Measurements from ENCODE around the gene EVL.
"Not testable (repeated sequence)": the region's sequence is repeated elsewhere in the genome, so short reads cannot be mapped to it uniquely, and the experiment has no call there.

Gene EVL

DNA sequence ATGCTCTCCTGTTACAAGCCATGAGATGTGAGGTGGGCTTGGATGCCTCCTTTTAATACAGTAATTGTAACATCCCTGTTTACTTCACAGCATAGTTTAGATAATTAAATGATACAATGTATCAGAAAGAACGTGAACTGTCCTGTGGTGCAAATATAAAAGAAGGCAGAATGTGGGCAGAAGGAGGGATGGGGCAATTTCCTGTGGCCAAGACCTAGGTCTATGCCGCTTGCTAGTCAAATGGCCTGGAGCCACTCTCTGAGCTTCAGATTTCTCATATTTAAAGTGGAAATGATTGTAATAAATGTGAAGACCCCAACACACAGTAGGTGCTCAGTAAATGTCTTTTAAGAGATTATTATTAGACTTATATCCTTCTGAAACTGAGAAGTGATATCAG lies 24.0 kb upstream of the EVL start:
- DNase-seq = no peak

DNA sequence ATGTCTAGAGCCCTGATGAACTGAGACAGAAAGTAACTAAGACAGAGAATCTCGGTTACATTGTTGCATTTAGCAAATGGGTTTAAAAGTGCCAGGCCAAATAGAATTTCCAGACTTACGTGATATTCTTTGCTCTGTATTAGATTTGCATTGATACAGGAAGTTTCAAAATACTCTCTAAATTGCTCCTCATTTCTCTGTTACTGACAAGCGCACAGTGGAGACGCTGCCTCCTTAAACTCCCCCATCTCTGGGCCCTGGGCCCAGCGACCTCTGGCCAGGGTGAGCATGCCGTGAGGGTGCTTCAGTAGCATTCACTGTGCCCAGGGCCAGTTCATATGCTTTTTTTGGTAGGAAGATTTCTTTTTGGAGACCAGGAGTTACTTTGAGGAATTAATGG lies 22.9 kb upstream of the EVL start:
- DNase-seq = no peak

DNA sequence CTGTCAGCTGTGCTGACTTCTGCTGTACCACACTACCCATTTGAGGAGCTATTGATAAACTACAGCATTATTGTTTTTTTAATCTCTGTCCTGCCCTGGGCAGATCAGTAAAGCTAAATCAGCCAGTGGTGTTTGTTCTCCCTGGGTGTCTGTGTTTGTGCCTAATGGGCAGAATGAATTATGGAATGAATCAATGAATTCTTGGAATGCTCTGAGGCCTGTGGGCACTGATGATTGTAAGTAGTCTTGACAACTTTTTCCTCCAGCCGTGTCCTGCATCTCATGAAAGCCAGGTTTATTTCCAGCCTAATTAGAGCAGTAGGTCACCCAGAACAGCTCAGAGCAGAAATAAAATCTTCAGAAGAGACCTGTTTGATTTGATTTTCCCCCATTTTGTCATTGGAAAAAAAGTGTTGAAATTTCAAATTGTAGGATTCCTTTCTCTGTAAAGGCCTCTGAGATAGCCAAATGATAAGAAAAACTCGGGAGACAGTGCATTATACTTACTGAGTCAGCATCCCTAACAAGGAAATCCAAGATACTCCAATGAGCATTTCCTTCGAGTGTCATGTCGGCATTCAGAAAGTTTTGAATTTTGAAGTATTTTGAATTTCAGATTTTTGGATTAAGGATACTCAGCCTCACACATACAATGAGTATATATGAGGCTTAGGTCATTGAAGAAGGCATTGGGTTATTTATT lies 19.4 kb upstream of the EVL start:
- no peak for DNase-seq

DNA sequence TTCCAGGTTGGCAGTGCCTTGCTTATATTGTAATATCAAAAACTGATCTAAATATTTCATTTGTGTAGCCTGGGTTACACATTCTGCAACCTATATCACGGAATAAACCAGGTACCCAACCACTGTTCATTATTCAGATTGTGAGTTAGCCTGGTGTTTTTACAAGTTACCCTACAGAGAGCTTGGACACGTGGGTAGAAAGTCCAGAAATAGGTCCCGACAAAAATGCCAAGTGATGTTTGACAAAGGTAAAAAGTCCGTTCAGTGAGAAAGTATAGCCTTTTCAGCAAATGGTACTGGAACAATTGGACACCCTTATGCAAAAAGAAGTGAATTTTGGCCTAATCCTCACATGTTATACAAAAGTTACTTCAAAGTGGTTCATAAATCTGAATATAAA lies 17.6 kb upstream of the EVL start:
- no peak for DNase-seq

DNA sequence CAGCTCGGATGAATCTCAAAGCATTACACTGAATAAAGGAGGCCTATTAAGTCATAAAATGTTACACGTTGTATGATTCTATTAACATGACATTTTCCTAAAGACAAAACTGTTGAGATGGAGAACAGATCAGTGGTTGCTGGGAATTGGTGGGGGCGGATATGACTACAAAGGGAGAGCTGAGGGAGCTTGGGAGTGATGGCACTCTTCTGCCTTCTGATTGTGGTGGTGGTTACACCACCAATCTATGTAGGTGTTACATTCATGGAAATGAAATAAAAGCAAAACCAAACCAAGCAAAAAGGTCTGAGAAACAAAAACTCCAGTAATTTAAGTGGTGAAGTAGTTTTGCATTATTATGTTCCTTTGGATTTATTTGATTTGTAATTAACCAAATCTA lies 16.4 kb upstream of the EVL start:
- no peak for DNase-seq

DNA sequence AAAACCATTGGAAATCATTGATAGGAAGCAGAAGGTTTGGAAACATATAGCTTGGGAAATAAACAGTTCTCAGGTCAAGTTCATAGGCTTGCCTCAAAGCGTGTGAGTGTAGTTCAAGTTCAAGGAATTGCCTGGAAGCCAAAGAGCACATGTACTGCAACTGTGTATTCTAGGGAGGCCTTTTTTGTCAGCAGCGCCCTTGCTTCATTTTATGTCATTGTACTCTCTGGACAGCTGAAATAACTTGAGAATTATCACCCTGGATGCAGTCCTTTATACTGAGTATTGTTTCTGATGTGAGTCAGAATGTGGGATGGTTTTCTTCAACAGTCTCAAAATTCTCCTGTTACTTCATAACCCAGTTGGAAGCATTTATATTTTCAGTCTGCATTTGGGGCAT lies 16.0 kb upstream of the EVL start:
- DNase-seq = no peak

DNA sequence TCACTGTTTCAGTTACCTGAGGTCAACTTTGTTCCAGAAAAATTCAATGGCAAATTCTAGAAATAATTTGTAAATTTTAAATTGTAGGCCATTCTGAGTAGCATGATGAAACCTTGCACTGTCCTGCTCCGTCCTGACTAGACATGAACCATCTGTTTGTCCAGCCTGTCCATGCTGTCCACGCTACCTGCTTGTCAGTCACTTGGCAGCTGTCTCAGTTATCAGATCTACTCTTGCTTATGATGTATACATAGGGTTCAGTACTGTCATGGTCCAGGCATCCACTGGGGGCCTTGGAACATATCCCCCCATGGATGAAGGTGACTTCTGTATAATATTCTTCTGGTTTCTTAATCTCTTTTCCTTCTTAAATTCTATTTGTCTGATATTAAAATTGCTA lies 14.1 kb upstream of the EVL start:
- no peak for DNase-seq

DNA sequence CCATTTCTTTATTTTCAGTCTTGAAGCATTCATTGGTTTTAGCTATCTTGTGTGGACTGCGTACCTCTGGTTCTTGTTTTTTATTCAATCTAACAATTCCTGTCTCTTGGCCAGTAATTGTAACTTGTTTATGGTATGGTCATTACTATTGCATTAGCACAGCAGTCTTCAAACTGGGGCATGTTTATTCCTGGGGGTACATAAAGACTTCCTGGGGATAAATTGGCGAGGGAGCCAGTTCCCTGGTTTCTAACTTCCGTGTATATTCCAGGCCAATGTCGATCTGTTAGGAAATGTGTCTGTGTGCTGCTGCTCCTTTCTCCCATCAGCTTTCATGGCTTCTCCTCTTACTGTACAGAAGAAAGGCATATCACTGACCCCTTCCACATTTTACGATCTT lies 13.7 kb upstream of the EVL start:
- DNase-seq = no peak

DNA sequence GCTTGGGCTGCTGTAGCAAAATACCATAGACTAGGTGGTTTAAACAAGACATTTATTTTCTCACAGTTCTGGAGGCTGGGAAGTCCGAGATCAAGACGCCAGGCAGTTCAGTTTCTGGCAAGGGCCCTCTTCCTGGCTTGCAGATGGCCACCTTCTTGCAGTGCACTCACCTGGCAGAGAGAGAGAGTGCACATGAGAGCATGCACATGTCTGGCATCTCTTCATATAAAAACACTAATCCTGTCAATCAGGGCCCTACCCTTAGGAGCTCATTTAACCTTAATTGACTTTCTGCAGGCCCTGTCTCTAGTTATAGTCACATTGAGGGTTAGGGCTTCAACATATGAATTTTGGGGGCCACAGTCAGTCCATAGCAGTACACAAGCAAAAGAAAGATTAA lies 12.4 kb upstream of the EVL start:
- no peak for DNase-seq

DNA sequence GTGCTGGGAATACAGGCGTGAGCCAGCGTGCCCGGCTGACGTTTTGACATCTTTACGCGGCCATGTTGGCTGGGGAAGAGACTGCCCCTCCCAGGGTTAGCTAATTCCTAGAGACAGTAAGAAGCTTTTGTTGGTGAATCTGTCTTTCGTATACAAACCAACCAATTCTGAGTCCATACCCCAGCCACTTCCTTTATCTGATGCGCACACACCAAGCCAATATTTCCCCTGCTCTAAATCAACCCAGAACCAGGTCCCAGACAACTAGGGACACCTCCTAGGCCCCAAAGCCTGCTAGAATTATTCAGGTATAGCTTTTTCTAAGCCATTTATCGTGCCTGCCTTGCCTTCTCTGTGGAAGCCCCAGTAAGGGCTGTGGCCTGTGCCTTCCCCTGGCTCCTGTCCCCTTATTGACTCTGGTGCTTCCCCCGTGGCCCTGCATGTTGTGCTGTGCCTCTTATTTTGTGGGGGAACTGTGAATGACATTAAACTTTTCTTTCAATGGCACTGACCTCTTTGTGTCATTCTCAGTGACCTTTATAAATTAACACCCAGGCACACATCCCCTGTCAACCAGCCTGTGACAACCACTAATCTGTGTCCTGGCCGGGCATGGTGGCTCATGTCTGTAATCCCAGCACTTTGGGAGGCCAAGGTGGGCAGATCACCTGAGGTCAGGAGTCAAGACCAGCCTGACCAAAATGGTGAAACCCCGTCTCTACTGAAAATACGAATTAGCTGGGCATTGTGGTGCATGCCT lies 10.7 kb upstream of the EVL start:
- no peak for DNase-seq

DNA sequence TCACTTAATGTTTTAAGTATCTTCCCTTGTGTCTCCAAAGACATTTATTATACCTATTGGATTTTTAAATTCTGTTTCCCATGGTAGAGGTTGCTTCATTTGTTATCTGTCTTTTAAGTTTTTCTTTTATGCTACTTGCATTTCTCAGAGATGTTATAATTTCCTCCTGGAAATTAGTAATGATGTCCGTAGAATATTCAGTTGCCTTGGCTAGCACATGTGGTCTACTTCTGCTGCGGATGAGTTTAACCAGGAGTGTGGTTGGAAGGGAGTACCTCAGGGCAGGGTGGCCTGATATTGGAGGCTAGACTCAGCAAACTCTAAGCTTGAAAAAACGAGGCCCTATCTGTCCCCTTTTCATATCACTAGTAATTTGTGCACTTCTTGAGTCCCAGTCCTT lies 8.8 kb upstream of the EVL start:
- DNase-seq = no peak

DNA sequence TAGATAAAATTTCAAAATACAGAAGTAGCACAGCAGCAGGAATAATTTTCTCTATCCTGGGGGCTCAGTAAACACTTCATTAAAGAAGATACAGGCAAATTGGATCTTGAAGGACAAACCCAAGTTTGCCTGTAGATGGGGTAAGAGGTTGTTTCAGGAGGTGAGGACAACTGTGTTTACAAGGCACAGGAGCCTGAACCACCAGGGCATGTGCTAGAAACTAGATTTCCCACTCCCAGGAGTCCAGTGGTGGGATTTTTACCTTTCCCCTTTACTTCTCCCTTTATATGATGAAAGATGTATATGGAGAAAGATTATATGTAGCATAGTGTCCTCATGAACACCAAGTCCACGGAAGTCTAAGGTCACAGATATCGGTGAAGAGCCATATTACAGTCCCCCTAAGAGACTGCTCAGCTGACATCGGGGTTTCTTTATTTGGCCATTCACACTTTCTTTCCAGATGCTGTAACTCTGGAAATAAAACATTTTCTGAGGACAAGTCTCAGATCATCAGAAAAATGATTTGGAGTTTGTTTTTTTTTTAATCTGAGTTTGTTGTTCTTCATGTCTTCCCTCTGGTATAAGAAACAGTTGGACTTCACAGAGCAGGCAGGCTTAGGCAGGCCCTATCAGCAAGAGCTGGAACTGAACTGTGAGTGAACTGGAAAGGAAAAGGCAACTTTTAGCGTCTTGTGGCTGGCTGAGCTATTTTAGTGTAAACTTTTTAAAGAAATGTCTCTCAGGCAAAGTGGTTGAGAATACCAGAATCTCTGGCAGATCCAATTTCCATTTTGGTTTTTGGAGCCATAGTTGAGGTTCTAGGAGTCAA lies 8.0 kb upstream of the EVL start:
- DNase-seq = no peak

DNA sequence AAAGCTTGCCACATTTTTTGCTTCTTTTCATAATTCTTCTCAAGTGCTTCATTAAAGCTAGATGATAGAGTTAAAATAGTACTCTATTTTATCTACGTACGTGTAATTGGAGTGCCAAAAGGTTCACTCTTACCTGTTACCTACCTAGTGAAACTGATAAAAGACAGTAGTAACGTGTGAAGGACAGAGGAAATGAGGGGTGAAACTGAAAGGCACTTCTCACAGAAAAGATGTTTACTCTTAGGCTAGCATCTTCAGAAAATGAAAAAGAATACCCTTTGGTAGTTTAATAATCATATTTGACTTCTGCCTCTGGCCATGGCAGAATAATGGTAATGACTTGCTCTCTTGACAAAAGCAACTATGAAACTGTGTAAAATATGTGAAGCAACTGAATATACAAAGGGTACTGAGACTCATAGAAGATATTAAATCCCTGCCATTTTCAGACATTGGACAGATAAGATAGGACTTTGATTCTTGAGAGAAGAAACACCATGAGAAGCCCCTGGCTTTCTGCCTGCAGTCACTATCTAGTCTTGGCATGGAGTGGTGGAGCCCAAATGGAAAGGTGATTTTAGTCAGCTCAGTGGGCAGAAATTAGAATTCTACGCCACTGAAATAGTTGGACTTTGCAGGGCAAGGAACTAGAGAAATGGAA lies 6.3 kb upstream of the EVL start:
- no peak for DNase-seq

DNA sequence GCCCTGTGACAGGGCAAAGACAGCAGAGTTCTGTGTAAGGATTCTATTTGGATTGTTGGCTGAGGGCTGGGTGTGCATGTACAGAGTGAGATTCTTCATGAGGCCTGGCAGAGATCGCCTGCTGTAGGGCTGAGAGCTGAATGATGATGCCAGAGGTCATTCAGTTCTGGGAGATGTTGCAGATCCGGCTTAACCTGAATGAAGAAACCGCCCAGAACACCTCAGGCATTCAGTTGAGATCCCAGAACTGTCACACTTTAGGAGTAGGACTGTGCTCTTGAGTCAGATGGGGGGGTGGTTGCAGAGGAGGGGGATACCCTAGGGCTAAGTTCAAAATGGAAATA lies 5.8 kb upstream of the EVL start:
- DNase-seq = no peak

DNA sequence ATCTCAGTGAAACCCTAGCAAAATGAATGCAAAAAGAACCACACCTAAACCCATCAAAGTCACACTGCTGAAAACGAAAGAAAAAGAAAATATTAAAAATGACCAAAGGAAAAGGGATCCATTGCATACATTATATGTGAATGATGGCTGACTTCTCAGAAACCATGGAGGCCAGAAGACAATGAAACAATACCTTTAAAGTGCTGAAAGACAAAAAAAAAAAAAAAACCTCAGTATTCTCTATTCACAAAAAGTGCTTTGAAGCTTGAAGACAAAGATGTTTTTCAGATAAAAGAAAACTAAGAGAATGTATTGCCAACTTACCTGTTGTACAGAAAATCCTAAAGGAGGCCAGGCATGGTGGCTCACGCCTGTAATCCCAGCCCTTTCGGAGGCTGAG lies 4.5 kb upstream of the EVL start:
- no peak for DNase-seq

DNA sequence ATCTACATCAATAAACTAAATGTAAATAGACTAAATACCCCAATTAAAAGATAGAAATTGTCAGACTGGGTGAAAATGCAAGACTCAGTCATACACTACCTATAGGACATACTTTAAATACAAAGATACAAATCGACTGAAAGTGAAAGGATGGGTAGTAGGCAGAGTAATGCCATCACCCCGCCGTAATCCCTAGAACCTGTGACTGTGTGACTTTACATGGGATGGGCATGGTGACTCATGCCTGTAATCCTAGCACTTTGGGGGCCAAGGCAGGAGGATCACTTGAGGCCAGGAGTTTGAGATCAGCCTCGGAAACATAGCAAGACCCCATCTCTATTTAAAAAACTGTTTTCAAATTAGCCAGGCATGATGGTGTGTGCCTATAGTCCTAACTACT lies 2.6 kb upstream of the EVL start:
- DNase-seq = no peak

DNA sequence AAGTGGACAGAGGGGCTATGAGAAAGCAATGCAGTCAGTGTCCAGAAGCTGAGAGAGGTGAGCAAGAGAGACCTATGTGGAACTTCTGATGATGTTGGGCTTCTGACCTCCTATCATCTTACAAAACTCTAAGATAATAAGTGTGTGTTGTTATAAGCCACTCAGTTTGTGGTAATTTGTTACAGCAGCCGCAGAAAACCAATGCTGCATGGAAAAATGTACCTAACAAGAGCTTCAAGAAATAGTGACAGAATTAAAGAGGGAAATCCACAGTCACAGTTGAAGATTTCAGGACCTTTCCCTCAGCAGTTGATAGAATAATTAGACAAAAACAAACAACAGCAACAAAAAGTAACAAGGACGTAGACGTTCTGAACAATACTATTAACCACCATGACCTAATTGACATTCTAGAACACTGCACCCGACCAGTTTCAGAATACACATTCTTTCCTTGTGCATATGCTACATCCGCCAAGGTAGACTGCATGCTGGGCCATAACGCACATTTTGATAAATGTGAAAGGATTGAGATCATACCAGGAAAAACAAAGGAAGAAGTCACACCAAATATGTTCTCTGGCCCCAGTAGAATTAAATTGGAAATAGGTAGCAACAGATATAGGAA lies 1.8 kb upstream of the EVL start:
- DNase-seq = no peak

DNA sequence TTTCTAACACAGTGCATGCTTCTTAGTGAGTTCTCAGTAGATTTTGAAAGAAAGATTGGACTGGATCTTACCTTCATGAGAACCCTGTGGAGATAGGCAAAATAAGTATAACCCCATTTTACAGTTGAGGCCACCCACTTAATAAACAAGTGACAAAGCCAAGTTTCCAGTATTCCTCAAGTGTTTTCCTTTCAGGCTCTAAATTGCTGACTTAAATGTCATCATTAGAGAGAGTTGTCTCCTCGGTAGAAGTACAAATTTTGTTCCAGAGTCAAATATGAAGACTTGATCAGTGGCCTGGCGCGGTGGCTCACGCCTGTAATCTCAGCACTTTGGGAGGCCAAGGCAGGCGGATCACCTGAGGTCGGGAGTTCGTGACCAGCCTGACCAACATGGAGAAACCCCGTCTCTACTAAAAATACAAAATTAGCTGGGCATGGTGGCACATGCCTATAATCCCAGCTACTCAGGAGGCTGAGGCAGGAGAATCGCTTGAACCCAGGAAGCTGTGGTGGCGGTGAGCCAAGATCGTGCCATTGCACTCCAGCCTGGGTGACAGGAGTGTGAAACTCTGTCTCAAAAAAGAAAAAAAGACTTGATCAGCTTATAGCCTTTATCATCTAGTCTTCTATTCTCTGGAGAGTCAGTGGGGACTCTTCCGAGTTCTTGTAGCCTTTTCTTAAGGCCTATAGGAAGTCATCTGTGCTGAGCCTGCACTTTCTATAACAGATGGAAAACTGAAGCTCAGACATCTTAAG lies 708 bp upstream of the EVL start:
- DNase-seq = not testable (repeated sequence)

DNA sequence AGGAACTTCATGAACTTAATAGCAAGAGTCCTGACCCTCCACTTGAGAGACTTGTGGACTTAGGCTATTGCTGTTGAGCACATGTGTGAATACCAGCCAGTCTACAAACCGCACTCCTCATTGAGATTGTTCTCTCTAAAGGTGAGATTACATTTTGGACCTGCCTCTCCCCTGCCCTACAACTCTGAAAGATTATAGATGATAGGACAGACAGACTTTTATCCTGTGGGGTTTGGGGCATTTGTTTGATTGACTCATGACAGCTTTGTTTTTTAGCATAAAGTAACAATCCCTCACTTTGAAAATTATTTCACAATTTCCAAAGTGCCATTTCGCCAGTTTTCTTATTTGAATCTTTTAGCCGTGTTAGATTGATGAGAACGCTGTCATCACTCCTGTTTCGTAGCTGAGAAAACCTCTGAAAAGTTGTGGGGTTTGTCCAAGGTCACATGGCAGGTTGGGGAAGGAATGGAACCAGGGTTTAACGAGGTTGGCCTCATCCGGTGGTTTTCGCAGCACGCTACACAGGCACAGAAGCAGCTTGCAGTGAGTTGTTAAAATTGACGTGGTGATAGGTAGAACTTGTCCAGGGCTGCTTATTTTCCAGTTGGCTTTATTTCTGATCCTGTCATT lies 836 bp downstream of the EVL start:
- no peak for DNase-seq

DNA sequence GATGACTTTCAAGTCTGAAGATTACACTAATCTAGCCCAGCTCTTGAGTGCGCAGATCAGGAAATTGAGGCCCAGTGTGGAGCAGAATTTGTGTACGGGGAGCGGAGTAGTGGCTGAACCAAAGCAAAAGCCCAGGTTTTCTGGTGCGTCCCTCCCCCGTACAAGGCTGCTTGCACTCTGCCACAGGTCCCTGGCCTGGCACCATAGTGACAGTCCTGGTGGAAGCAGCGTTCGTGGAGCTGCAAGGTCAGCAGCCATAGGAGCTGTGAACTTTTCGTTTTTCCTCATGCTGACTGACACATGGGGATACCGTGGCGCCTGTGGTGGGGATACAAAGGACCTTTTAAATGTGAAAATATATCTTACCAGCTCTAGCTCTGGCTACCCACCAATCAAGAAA lies 1.7 kb downstream of the EVL start:
- DNase-seq = no peak

DNA sequence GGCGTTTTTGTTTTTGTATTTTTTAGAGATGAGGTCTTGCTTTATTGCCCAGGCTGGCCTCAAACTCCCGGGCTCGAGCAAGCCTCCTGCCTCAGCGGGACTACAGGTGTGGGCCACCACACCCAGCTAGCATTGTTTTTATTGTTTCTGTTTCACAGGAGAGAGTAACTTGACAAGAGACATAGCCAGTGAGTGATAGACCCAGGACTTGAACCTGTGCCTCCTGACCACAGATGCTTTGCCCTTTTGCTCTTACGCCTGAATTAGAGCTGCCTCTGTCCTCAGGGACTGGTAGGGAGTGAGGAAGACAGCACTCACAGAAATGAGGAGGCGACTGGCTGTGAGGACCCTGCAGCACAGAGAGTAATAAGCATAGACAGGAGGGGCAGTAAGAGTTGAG lies 2.3 kb downstream of the EVL start:
- no peak for DNase-seq
